Upper lobe of right lung (tissue), 1 donor: ENCODE measurements around the gene DUOXA2. TPM values are rescaled to one million over a fixed set of nuclear protein-coding genes. Genes with fewer than 3 reads are reported as not detected.

Experiments
- ATAC-seq: fragments of 200-7000 bp; cut with Tn5 transposase; one replicate; pipeline ENCODE4 v1.9.1; 2020; ENCODE audit warnings: mild to moderate bottlenecking, moderate library complexity
- DNase-seq: peaks from one replicate; pipeline ENCODE4 v3.0.0-alpha.2; 2020
- H3K27ac ChIP-seq: fragments of 200-600 bp; one replicate; pipeline ENCODE4 v1.8.0; 2022
- H3K27me3 ChIP-seq: fragments of 200-600 bp; one replicate; pipeline ENCODE4 v1.8.0; 2022; ENCODE audit warnings: mild to moderate bottlenecking
- H3K36me3 ChIP-seq: fragments of 200-600 bp; one replicate; pipeline ENCODE4 v1.8.0; 2022
- H3K4me1 ChIP-seq: fragments of 200-600 bp; one replicate; pipeline ENCODE4 v1.8.0; 2022
- H3K4me3 ChIP-seq: fragments of 200-600 bp; one replicate; pipeline ENCODE4 v1.8.0; 2022; ENCODE audit warnings: mild to moderate bottlenecking
- H3K9me3 ChIP-seq: fragments of 200-600 bp; one replicate; pipeline ENCODE4 v1.8.0; 2022
- intact Hi-C: fragments of 100-400 bp; cut with DNase I; formaldehyde crosslinking; loops from one replicate; pipeline ENCODE4 v1.11.0; 2022
- total RNA-seq: library from RNA; stranded (reverse); fragmentation: NEBNext Ultra II Directional; extraction: Animal tissue kit (Norgen Biotek cat#: 25700); gene quantifications from one replicate; pipeline ENCODE4 v1.2.1, GENCODE V29; 2021
- TF ChIP-seq, protein P1 (sequence below): fragments of 200-600 bp; IDR thresholded peaks from one replicate; pipeline ENCODE4 v1.8.0; 2022; ENCODE audit warnings: antibody characterized with exemption
- donor health status: DM: no; HTN: yes; CAD: no; lungs with severe emphysema.

The DUOXA2 gene
- total RNA-seq, 1 donor from 2014 or later = not detected

DNA sequence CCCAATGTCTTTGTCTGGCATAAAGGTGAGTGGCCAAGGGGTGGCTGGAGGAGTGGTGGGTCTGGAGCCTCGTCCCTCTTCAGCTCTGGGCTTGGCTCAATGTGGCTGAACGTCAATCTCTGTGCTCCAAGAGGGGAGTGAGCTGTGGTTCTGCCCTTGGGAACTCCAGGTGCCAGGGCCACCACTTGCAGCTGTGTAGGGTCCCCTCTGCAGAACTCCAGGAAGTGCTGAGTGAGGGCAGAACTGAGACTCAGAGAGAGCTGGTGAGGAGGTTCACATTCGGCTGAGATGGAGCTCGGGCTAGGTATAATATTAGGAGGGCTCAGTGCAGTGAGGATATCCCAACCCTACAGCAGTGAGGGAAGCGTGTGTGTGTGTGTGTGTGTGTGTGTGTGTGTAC is 27.3 kb downstream of the DUOXA2 start:
- intact Hi-C loops = no loop called here
- Histone ChIP-seq H3K36me3 (peaks cover 6% of the 10 kb centered on the region), H3K4me3 (no peak overlapping the region), H3K9me3 (no peaks in the 10 kb centered on the region), H3K27me3 (no peaks in the 10 kb centered on the region), H3K27ac (no peak overlapping the region), H3K4me1 (peaks cover 6% of the 10 kb centered on the region)
- TF ChIP-seq, protein P1, sequence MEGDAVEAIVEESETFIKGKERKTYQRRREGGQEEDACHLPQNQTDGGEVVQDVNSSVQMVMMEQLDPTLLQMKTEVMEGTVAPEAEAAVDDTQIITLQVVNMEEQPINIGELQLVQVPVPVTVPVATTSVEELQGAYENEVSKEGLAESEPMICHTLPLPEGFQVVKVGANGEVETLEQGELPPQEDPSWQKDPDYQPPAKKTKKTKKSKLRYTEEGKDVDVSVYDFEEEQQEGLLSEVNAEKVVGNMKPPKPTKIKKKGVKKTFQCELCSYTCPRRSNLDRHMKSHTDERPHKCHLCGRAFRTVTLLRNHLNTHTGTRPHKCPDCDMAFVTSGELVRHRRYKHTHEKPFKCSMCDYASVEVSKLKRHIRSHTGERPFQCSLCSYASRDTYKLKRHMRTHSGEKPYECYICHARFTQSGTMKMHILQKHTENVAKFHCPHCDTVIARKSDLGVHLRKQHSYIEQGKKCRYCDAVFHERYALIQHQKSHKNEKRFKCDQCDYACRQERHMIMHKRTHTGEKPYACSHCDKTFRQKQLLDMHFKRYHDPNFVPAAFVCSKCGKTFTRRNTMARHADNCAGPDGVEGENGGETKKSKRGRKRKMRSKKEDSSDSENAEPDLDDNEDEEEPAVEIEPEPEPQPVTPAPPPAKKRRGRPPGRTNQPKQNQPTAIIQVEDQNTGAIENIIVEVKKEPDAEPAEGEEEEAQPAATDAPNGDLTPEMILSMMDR = no peak
- ATAC-seq = no peak
- peak; percentile 18 for DNase-seq

DNA sequence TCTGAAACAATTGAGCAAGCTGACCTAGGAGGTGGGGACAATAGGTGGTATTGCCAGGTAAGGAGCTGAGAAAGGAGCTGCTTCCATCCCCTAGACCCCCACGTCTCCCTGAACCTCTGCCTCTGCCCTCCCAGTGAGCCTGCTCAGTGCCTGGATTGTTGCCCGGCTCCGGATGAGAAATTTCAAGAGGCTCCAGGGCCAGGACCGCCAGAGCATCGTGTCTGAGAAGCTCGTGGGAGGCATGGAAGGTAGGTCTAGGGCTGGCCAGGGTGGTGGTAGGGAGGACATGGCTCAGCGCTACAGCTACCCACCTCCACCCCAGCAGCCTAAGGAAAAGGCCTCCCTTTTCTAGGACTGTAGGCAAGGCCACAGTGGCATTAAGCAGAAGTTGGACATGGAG is 28.9 kb downstream of the DUOXA2 start:
- H3K27me3 ChIP-seq = no peaks in the 10 kb centered on the region
- no peak overlapping the region for H3K4me3 ChIP-seq
- peak; percentile 52 for DNase-seq
- peaks cover 16% of the 10 kb centered on the region for H3K36me3 ChIP-seq
- ATAC-seq = no peak
- intact Hi-C loops = no loop called here
- no peak overlapping the region for H3K27ac ChIP-seq
- TF ChIP-seq, protein P1 = no peak
- H3K4me1 ChIP-seq = peaks cover 7% of the 10 kb centered on the region
- no peaks in the 10 kb centered on the region for H3K9me3 ChIP-seq

DNA sequence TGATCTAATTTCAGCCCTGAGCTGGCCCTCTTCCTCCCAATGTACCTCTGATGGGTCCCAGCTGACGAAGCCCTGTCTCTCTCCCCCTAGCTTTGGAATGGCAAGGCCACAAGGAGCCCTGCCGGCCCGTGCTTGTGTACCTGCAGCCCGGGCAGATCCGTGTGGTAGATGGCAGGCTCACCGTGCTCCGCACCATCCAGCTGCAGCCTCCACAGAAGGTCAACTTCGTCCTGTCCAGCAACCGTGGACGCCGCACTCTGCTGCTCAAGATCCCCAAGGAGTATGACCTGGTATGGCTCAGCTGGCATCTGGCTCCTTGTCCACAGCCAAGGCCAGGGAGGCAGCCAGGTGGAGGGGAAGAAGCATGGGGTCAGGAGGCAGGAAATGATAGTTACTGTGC is 29.8 kb downstream of the DUOXA2 start:
- H3K27me3 ChIP-seq = no peaks in the 10 kb centered on the region
- ATAC-seq (no peak), DNase-seq (peak; percentile 58)
- intact Hi-C loops = no loop called here
- TF ChIP-seq, protein P1 = no peak
- H3K9me3 ChIP-seq = no peaks in the 10 kb centered on the region
- no peak overlapping the region for H3K4me3 ChIP-seq
- H3K36me3 ChIP-seq = peaks cover 25% of the 10 kb centered on the region
- H3K4me1 ChIP-seq = peaks cover 7% of the 10 kb centered on the region
- H3K27ac ChIP-seq = no peak overlapping the region

DNA sequence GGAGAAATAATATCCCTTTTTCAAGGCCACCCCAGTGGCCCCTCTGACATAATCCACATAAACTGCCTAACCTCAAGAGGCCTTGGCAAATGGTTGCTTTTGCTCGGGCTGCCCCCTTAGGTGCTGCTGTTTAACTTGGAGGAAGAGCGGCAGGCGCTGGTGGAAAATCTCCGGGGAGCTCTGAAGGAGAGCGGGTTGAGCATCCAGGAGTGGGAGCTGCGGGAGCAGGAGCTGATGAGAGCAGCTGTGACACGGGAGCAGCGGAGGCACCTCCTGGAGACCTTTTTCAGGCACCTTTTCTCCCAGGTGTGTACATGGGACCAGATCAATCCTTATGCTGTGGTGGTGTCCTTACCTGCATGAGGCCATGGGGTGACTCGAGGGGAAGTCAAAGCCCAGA is 30.6 kb downstream of the DUOXA2 start:
- intact Hi-C loops = no loop called here
- DNase-seq (peak; percentile 40), ATAC-seq (no peak)
- Histone ChIP-seq H3K27ac (no peak overlapping the region), H3K4me1 (peaks cover 7% of the 10 kb centered on the region), H3K27me3 (no peaks in the 10 kb centered on the region), H3K9me3 (no peaks in the 10 kb centered on the region), H3K36me3 (peaks cover 30% of the 10 kb centered on the region), H3K4me3 (no peak overlapping the region)
- TF ChIP-seq, protein P1 = no peak

DNA sequence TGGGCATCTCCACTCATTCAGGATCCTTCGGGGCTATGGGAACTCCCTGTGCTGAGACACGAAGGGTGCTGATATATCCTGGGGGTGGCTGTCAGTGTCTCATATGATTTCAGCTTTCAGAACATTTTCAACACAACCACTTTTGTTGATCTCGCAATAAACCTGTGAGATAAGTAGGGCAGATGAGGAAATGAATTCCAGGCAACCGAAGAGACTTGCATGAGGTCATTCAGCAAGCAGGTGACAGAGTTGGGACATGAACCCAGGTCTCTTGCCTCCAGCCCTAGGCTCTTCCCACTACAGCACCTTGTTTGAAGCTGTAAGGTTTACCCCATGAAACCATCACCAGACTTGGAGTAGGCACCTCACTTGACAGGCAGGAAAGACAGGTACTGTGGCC is 32.3 kb downstream of the DUOXA2 start:
- no peak overlapping the region for H3K27ac ChIP-seq
- TF ChIP-seq, protein P1 = no peak
- ATAC-seq (peak; percentile 73), DNase-seq (peak; percentile 38)
- H3K4me1 ChIP-seq = peaks cover 7% of the 10 kb centered on the region
- intact Hi-C loops = no loop called here
- H3K36me3 ChIP-seq = peaks cover 30% of the 10 kb centered on the region
- H3K4me3 ChIP-seq = no peak overlapping the region
- H3K9me3 ChIP-seq = no peaks in the 10 kb centered on the region
- no peaks in the 10 kb centered on the region for H3K27me3 ChIP-seq

DNA sequence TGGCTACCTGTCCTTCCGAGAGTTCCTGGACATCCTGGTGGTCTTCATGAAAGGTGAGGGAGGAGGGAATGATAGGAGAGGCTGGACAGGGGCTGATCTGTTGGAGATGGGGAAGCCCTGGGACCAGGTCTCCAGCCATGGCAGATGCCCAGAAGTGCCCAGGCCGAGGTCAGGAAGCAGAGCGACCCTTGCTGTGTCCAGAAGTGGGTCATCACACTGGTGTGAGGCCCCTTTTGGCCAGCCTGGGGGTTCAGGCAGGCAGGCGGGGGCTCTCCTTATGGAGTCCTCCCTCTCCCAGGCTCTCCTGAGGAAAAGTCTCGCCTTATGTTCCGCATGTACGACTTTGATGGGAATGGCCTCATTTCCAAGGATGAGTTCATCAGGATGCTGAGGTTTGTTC is 33.5 kb downstream of the DUOXA2 start:
- peaks cover 7% of the 10 kb centered on the region for H3K4me1 ChIP-seq
- DNase-seq (peak; percentile 53), ATAC-seq (no peak)
- H3K4me3 ChIP-seq = no peak overlapping the region
- H3K27me3 ChIP-seq = no peaks in the 10 kb centered on the region
- H3K9me3 ChIP-seq = no peaks in the 10 kb centered on the region
- intact Hi-C loops = no loop called here
- TF ChIP-seq, protein P1 = no peak
- peaks cover 41% of the 10 kb centered on the region for H3K36me3 ChIP-seq
- no peak overlapping the region for H3K27ac ChIP-seq
